Fibroblast of skin of left biceps (primary cell): ENCODE results near the gene BRSK2.

ENCODE experiments used
- DNase-seq, 2 experiments: peaks; one replicate each; pipeline ENCODE4 v3.0.0-alpha.2; 2013; ENCODE audit warnings: low read depth in 2 of 2

The BRSK2 gene

DNA sequence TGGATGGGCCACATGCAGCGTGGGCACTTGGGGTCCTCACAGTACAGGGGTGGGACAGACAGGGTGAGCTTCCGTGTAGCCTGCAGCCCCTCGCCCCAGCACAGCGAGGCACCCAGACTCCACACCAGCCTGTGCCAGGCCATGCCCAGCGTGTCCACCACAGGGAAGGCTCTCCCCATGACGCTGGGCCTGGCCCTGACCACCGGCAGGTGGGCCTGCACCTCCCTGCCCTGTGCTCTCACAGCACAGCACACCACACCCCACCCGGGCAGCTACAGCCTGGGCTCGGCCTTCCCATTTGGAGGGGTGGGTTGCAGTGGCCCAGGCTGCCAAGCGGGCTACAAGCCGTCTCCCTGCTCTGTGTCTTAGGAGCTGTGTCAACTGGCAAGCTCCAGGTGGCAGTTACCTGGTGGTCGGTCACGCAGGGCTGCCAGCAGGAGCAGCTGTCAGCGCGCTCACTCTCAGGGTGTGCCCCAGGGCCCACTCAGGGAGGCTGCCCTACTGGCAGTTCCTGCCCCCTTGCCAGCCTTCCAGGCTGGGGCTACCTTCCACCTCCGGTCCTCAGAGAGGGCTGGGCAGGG lies 92.2 kb downstream of the BRSK2 start:
- DNase-seq: no peak

DNA sequence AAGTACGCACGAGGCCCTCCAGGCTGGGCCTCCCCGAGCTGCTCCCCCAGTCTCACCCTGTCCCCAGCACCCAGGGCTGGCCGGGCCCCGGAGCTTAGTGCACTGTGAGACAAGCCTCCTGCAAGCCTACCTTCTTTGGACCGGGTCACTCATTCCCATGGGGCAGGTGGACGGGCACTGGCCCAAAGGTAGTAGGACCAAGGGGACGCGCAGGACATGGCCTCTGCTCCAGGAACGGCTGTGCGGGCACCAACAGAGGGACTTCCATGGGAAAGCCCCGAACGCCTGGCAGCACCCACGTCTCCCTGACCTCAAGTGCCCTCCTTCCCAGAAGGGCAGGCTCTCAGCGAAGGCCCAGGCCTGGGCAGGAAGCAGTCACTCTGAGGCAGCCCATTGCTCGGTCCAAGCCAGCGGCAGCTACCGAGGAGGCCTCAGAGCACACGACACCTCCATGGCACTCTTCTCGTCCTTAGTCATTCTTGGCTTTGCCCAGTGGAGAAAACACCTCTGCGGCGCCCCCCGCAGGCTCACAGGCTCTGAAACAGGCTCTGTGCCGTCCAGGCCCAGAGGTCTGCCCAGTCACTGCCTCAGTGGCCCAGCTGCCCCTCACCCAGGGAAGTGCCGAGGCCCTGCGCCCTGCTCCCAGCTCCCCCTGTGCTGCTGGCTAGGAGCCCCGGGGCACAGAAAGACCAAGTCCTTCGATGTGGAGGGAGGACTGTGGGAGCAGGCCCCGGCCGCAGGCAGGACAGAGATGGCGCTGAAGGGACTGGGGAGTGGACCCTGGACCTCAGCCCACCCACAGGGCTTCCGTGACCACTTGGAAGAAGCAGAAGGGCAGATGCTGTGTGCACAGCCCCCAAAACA lies 93.1 kb downstream of the BRSK2 start:
- DNase-seq: no peak

DNA sequence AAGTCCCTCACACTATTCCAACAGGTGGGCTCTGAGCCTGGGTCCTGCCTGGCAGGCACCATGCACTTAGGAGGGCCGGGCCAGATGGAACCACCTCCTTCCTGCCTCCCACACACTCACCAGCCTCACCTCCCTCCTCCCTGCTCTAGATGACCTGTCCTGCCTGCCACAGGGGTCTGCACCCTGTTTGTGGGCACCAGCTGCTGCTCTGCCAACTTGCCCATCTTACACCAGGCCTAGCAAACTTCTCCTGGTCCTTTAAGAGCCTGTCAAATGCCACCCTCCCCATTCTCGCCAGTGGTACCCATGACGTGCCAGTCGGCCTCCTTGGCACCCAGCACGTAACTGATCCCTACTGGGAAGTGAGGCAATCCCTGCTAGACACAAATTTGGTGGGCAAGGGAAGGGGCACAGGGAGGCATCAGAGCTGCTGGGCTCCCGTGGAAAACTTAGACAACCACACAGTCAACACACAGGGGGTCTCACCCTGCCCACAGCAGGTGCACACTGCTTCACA lies 93.8 kb downstream of the BRSK2 start:
- no peak for DNase-seq

GRCh38 chr11:1484061-1484671 lies 94.4 kb downstream of the BRSK2 start:
- no peak for DNase-seq

GRCh38 chr11:1484695-1485503 lies 95.2 kb downstream of the BRSK2 start:
- no peak for DNase-seq

DNA sequence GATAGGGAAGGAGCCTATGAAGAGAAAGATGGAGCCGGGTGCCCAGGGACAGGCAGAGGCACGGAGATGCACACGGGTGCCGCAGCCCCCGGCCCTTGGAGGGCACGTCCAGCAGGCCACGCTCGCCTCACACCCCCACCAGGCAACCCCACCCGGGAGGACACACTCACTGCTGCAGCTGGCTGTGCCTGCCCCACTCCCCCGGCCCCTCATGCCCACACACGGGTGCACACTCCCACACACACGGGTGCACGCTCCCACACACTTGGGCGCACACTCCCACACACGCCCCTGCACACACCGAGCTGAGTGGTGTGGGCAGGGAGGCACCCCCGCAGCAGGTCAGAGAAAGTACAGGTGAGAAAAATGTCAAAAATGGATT lies 95.8 kb downstream of the BRSK2 start:
- no peak for DNase-seq

- DNase-seq: no peak
Observed at GRCh38 chr11:1486054-1486825, 96.5 kb downstream of the BRSK2 start, which contains the start of gene MOB2. TSS of gene MOB2 (minus strand) at chr11:1486779. CDS start at chr11:1486556, 223 bp downstream.

DNA sequence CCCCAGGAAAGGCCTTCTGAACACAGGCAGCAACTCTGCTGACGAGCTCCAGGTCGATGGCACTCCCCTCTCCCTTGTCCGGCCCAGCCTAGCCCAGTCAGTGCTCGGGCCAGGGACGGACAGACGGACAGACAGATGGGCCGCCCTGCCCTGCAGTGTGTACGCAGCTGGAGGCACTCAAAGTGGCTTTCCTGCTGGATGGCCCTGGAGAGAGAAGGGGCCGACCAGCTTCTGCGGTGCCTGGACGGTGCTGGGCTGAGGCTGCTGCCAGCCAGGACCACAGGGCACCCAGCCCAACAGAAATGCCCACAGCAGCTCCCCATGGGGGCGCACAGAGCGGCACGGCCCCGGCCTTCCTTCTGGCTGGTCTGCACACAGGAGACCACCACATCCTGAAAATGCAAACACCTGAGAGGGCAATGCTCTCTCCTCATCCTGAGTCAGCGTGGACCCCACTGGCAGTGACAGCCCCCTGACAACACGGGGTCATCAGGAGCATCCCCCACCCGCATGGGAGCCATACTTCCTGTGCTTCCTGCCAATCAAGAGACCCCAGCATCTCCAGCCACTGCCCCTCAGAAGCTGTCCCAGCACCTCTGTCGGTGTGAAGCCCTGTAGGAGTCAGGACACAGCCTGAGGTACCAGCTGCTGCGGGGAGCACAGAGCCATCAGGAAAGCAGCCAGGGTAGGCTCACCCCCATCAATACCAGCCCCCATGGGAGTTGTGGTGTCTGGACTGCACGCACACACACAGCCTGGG lies 97.5 kb downstream of the BRSK2 start:
- no peak for DNase-seq

DNA sequence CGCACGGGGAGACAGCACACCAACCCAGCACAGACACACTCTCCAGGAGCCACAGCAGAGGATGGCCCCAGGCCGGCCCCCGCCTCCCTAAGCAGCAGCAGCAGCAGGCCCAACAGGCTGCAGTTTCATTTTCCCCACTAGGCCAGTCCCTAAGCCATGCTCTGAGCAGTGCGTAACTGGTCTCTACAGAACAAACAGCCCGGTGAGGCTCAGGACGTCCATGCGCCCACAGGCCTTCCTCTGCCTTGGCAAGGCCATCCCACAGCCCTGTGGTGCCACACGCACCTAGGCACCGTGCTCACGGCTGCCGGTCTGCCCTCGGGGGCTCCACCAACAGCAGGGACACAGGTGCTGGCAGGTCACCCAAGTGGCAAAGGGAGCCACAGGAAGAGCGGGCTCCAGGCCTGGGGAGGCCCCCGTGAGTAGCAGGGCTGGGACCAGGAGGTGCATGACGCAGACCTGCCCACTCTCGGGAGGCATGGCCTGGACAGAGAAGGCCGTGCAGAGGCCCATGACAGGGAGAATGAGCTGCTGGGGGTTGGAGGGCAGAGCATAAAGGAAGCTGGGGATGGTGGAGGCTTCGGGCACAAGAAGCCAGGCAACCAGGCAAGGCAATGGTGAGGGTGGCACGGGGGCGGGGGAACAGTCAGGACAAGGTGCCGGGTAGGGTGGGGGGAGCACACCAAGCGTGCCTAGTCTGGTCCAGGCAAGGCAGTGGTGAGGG lies 98.3 kb downstream of the BRSK2 start:
- DNase-seq: no peak

DNA sequence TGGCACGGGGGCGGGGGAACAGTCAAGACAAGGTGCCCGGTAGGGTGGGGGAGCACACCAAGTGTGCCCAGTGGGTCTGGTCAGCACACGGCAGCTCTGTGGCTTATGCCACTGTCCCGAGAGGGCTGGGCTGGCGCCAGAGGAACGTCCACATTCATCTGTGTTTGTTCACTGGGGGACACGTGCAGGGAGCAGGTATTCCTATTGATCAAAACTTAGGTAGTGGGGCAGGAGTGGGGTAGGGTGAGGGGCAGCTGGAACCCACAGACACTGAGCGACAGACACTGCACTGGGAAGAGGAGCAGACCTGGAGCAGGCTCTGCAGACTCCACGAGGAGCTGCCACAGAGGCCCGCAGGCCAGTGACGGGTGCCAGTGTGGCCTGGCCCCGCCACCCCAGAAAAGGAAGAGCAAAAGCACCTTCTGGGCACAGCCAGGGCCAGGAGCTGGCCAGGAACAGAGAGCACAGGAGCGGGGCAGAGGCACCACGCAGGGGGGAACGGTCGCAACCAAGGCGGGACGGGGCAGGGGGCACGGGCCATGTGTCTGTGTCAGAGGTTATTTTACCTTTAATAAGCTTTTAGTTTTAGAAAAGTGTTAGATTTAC lies 98.9 kb downstream of the BRSK2 start:
- no peak for DNase-seq

- no peak for DNase-seq
Observed at GRCh38 chr11:1490651-1491050, 100.9 kb downstream of the BRSK2 start.

DNA sequence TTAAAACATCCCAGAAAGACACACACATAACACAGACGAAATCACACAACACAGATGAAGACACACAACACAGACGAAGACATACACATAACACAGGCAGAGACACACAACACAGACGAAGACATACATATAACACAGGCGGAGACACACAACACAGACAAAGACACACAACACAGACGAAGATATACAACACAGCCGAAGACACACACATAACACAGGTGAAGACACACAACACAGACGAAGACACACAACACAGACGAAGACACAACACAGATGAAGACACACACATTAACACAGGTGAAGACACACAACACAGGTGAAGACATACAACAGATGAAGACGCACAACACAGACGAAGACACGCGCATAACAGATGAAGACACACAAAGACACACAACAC lies 101.6 kb downstream of the BRSK2 start:
- DNase-seq: no peak

- no peak for DNase-seq
Observed at GRCh38 chr11:1493650-1494244, 104.0 kb downstream of the BRSK2 start.

GRCh38 chr11:1494650-1495049 lies 104.9 kb downstream of the BRSK2 start:
- DNase-seq: no peak

DNA sequence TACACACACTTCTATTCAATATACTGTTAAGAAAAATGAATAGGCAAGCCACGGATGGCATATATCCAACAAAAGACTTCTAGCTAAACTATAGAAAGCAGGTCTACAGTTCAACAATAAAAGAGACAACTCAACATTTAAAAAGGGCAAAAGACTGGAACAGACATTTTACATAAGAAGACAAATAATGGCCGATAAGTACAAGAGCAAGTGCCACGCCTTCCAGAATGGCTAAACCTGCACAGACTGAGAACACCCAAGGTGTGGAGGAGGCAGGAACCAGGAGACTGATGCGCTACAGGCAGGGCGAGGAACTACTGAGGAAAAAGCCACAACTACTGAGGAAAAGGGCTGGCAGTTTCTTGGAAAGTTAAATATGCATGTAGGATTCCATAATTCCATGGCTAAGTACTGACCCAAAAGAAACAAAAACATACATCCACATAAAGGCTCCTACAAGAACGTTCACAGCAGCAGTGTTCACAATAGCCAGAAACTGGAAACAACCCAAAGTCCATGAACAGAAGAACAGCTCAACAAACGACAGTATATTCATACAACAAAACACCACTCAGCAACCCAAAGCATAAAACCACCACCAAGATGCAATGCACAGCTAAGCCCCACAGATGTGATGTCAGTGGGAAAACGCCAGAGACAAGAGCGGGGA lies 106.5 kb downstream of the BRSK2 start:
- DNase-seq: no peak

- no peak for DNase-seq
Observed at GRCh38 chr11:1496761-1497095, 107.0 kb downstream of the BRSK2 start.

GRCh38 chr11:1497600-1497999 lies 107.9 kb downstream of the BRSK2 start:
- no peak for DNase-seq

- DNase-seq: no peak
Observed at GRCh38 chr11:1498262-1498661, 108.5 kb downstream of the BRSK2 start.
